Measurements from ENCODE around the gene GNAQ. TPM values are rescaled to one million over a fixed set of nuclear protein-coding genes. Genes with fewer than 3 reads are reported as not detected.

Gene GNAQ
- total RNA-seq, 1 donor from 2014 or later = 21.3 TPM

DNA sequence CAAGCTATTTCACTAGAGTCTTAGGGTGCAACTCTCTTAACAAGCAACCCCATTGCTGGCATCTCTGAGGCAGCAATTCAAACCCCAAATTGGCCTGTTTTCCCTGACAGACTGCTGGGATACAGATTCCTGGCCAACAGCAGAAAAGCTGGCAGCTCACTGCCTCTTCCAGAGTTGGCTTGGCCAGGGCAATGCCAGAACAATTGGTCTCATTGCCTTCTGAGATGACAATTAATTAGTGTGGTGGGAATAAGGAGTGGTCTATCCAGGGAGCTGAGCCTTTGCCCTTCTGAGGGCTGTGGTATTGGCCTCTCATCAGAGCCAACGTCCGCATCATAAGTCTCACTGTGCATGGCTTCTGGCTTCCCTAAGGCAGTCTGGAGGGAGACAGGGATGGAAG, 183.2 kb downstream of the GNAQ start:
- FAIRE-seq (no peak), DNase-seq (ENCODE audit: low read depth) (no peak)
- H3K27me3 ChIP-seq (ENCODE audit: control insufficient read depth, insufficient read depth, low read length) = no peaks in the 10 kb centered on the region
- TF ChIP-seq, protein P1, sequence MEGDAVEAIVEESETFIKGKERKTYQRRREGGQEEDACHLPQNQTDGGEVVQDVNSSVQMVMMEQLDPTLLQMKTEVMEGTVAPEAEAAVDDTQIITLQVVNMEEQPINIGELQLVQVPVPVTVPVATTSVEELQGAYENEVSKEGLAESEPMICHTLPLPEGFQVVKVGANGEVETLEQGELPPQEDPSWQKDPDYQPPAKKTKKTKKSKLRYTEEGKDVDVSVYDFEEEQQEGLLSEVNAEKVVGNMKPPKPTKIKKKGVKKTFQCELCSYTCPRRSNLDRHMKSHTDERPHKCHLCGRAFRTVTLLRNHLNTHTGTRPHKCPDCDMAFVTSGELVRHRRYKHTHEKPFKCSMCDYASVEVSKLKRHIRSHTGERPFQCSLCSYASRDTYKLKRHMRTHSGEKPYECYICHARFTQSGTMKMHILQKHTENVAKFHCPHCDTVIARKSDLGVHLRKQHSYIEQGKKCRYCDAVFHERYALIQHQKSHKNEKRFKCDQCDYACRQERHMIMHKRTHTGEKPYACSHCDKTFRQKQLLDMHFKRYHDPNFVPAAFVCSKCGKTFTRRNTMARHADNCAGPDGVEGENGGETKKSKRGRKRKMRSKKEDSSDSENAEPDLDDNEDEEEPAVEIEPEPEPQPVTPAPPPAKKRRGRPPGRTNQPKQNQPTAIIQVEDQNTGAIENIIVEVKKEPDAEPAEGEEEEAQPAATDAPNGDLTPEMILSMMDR (IDR thresholded peaks at IDR 0.05; ENCODE audit: insufficient read depth, low read length, severe bottlenecking) = no peak
- no peak overlapping the region for H3K4me3 ChIP-seq (ENCODE audit: low read depth, low read length)
- H3K36me3 ChIP-seq (ENCODE audit: control insufficient read depth, insufficient read depth, low read length) = no peaks in the 10 kb centered on the region

- Histone ChIP-seq H3K27me3 (ENCODE audit: control insufficient read depth, insufficient read depth, low read length) (no peaks in the 10 kb centered on the region), H3K36me3 (ENCODE audit: control insufficient read depth, insufficient read depth, low read length) (no peaks in the 10 kb centered on the region), H3K4me3 (ENCODE audit: low read depth, low read length) (no peak overlapping the region)
- TF ChIP-seq, protein P1 (IDR thresholded peaks at IDR 0.05; ENCODE audit: insufficient read depth, low read length, severe bottlenecking) = no peak
- DNase-seq (ENCODE audit: low read depth) = peak; percentile 30
- FAIRE-seq = no peak
These were observed 184.0 kb downstream of the GNAQ start for GRCh38 chr9:77847626-77848025.

GRCh38 chr9:77847059-77847499, 184.5 kb downstream of the GNAQ start:
- H3K27me3 ChIP-seq (ENCODE audit: control insufficient read depth, insufficient read depth, low read length) = no peaks in the 10 kb centered on the region
- FAIRE-seq (no peak), DNase-seq (ENCODE audit: low read depth) (peak; percentile 46)
- TF ChIP-seq, protein P1 (IDR thresholded peaks at IDR 0.05; ENCODE audit: insufficient read depth, low read length, severe bottlenecking) = no peak
- no peaks in the 10 kb centered on the region for H3K36me3 ChIP-seq (ENCODE audit: control insufficient read depth, insufficient read depth, low read length)
- H3K4me3 ChIP-seq (ENCODE audit: low read depth, low read length) = no peak overlapping the region

- TF ChIP-seq, protein P1 (IDR thresholded peaks at IDR 0.05; ENCODE audit: insufficient read depth, low read length, severe bottlenecking) = no peak
- no peak for DNase-seq (ENCODE audit: low read depth)
- Histone ChIP-seq H3K36me3 (ENCODE audit: control insufficient read depth, insufficient read depth, low read length) (no peaks in the 10 kb centered on the region), H3K27me3 (ENCODE audit: control insufficient read depth, insufficient read depth, low read length) (no peaks in the 10 kb centered on the region), H3K4me3 (ENCODE audit: low read depth, low read length) (no peak overlapping the region)
- FAIRE-seq = no peak
These were observed 187.2 kb downstream of the GNAQ start for GRCh38 chr9:77844415-77844814.

DNA sequence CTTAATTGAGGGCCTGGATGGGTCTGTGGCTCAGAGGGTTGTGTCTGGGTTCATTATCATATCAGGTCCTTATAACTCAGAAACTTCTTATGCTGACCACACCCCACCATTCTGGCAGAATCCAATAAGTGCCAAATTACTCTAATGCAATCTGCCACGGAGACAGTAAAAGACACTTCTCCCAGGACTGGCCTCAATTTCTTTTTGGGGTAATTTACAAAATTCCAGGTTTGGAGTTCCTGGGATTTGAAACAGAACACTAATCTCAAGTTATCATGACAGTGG, 187.8 kb downstream of the GNAQ start:
- TF ChIP-seq, protein P1 (IDR thresholded peaks at IDR 0.05; ENCODE audit: insufficient read depth, low read length, severe bottlenecking) = no peak
- FAIRE-seq (no peak), DNase-seq (ENCODE audit: low read depth) (no peak)
- Histone ChIP-seq H3K27me3 (ENCODE audit: control insufficient read depth, insufficient read depth, low read length) (no peaks in the 10 kb centered on the region), H3K4me3 (ENCODE audit: low read depth, low read length) (no peak overlapping the region), H3K36me3 (ENCODE audit: control insufficient read depth, insufficient read depth, low read length) (no peaks in the 10 kb centered on the region)

DNA sequence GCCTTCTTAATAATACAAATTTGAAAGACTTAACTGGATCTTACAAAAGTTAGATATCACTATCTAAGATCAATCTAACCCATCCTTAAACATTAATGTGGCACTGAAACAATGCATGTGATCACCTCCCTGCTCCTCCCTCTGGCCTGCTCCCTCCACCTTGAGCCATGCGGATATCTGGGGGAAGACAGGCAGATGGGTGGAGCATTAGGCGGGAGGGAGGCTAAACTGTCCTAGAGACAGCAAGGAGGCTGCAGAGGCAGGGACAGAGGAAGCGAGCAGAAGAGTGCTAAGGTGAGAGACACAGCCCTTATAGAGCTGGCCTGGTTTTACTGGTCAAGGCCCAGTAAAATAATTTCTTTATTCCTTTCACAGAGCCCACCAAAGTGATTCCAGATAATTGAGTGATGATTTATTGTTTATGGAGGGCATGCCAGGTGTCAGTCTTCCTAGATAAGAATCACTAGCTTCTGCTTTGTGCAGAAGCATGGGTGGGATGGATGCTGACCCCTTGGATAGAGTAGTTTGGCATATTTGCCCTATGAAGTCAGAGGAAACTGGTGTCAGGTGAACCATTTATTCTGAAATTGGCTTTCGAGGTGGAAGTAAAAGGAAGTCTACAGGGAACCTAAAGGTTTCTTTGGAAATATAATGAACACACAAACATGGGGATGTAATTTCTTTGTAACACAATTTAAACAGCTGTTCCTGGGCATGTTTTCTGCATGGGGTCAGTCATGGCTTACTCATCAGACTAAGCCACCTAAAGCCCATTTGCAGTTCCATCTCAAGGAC, 188.3 kb downstream of the GNAQ start:
- DNase-seq (ENCODE audit: low read depth) = no peak
- H3K4me3 ChIP-seq (ENCODE audit: low read depth, low read length) = no peak overlapping the region
- H3K27me3 ChIP-seq (ENCODE audit: control insufficient read depth, insufficient read depth, low read length) = no peaks in the 10 kb centered on the region
- FAIRE-seq = no peak
- no peaks in the 10 kb centered on the region for H3K36me3 ChIP-seq (ENCODE audit: control insufficient read depth, insufficient read depth, low read length)
- TF ChIP-seq, protein P1 (IDR thresholded peaks at IDR 0.05; ENCODE audit: insufficient read depth, low read length, severe bottlenecking) = no peak

All from bronchial epithelial cell (primary cell).